Stimulated activated CD4-positive, alpha-beta T cell treated with anti-CD3 and anti-CD28 coated beads, Interleukin-1b, Interleukin-23, amount 100 ng/mL, for 24 hours (primary cell): ENCODE results near the gene PFAS.

Source experiments
- DNase-seq, 4 experiments: peaks; one replicate each; pipeline ENCODE4 v3.0.0-alpha.2; 2020; ENCODE audit warnings: low read depth in 4 of 4, low spot score in 1 of 4

PFAS gene

GRCh38 chr17:8300226-8300625 is 51.1 kb downstream of the PFAS start:
- no peak for DNase-seq

DNA sequence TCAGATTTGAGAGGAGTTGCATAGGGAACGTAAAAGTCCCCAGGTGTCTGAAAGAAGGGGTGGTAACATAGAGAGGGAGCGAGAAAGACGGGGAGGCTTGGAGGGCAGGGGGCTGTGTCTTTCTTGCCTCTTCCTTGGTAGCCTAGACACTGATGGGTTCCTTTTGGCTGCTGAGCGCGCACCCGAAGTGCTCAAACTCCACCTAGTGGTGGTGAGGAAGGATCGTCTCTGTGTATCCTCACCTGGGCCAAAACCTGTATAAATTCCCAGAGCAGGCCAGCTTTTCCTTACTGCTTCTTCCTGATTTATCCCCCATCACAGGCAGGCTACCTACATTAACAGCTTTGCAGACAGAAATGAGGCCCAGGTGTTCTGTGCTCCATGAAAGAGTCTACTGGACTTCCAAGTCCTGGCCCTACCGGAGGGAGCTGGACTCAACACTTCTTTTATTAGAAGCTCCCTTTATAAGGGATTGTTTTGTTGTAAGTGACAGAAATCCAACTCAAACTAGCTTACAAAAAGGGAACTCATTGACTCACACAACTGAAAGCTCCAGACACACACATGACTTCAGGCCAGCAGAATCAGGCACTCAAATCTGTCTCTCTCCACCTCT is 51.6 kb downstream of the PFAS start:
- DNase-seq: peak; percentile 18 to 40 (median 29)

DNA sequence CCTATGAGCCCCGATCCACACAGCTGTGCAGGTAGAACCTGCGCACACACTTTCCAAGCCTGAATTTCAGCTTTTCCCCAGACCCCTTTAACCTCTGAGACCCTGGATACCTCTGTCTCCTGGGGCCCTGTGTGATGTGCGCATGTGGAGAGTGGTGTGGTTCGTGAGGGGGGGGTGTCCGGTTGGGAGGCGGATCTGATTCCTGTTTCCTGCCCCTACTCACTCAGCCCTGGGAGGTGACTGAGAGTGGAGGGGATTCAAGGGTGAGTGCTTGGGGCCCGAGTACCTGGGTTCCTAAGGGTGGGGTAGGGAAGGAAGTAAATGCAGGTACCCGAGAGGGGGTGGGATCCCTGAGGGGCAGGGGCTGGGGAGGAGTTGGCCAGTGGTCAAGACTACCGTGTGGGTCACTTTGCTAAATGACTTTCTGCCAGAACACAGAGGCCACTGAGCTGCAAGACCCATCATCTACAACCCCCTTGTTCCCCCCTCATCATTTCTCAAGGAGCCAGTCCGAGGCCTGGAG is 61.6 kb downstream of the PFAS start:
- no peak for DNase-seq

GRCh38 chr17:8311131-8311790 is 62.2 kb downstream of the PFAS start:
- DNase-seq: no peak

DNA sequence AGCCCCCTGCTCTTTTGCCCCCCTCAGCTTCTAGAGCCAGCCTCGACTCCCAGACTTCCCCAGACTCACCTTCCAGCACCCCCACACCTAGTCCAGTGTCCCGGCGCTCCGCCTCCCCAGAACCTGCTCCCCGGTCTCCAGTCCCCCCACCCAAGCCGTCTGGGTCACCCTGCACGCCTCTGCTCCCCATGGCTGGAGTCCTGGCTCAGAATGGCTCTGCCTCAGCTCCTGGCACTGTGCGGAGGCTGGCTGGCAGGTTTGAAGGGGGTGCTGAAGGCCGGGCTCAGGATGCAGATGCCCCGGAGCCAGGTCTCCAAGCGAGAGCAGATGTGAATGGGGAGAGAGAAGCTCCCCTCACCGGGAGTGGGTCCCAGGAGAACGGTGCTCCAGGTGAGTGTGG is 63.2 kb downstream of the PFAS start:
- no peak for DNase-seq

- DNase-seq: no peak
These were observed 63.9 kb downstream of the PFAS start for GRCh38 chr17:8312726-8313600.

DNA sequence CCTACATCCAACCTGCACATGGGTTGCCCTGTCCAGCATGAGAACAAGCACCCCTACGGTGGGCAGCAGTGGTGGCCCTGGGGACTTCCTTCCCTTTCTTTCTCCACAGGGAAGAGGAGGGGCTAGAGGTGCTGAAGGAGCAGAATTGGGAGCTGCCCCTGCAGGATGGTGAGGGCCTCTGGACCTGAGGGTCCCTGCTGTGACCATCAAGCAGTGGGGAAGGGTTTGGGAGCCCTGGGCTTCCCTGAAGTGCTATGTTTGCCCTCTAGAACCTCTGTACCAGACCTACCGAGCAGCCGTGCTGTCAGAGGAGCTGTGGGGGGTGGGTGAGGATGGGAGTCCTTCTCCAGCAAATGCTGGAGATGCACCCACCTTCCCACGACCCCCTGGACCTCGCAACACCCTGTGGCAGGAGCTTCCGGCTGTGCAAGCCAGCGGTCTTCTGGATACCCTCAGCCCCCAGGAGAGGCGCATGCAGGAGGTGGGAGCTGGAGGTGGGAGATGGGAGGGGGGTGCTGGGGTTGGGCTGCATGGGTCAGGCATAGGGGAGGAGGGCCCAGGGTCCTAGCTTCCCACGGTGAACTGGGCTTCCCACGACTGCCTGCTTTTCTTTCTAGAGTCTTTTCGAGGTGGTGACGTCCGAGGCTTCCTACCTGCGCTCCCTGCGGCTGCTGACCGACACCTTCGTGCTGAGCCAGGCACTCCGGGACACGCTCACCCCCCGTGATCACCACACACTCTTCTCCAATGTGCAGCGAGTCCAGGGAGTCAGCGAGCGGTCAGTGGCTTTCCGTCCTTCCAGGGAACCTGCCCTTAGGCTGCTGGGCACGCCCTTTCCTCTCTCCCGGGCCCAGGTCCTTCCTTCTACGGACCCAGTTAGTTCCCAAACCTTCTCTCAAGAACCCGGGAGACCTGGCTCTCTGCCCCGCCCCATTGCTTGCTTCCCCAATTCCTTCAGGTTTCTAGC is 66.0 kb downstream of the PFAS start:
- DNase-seq: no peak

DNA sequence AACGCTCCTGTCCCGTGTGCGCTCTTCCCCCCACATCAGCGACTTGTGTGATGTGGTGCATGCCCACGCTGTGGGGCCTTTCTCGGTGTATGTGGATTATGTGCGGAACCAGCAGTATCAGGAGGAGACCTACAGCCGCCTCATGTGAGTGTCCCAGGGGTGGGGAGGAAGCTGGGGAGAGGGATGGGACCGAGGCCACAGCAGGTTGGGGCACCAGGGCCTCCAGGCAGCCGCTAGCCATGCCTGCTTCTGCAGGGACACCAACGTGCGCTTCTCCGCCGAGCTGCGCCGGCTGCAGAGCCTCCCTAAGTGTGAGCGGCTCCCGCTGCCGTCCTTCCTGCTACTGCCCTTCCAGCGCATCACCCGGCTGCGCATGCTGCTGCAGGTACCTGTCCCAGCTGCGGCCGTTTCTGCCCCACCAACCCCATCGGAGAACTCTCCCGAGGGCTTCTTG is 66.7 kb downstream of the PFAS start:
- DNase-seq: no peak

- DNase-seq: no peak
These were observed 69.2 kb downstream of the PFAS start for GRCh38 chr17:8318010-8318935.
